KMS-11 (cell line): Measurements from ENCODE around the gene NDFIP1.

Source experiments
- H2AFZ ChIP-seq: fragments of 200-600 bp; sonication (generic); 2 replicates; pipeline ENCODE4 v1.6.1; 2016; ENCODE audit warnings: antibody characterized with exemption, mixed run types, low read depth
- H3K27ac ChIP-seq: fragments of 200-600 bp; sonication (generic); 2 replicates; pipeline ENCODE4 v1.6.1; 2016; ENCODE audit warnings: mild to moderate bottlenecking, mixed run types
- H3K27me3 ChIP-seq: fragments of 200-600 bp; sonication (generic); 2 replicates; pipeline ENCODE4 v1.6.1; 2017; ENCODE audit warnings: mild to moderate bottlenecking, low read depth, mixed run types, moderate library complexity; ENCODE audit not compliant: insufficient read depth
- H3K36me3 ChIP-seq: fragments of 200-600 bp; sonication (generic); 2 replicates; pipeline ENCODE4 v1.6.1; 2017; ENCODE audit warnings: mild to moderate bottlenecking, mixed run types; ENCODE audit not compliant: insufficient read depth
- H3K4me1 ChIP-seq: fragments of 200-600 bp; sonication (generic); 2 replicates; pipeline ENCODE4 v1.6.1; 2016; ENCODE audit warnings: mild to moderate bottlenecking, low read depth, mixed run types; ENCODE audit not compliant: poor library complexity, severe bottlenecking
- H3K4me2 ChIP-seq: fragments of 200-600 bp; sonication (generic); 2 replicates; pipeline ENCODE4 v1.7.0; 2016; ENCODE audit warnings: mild to moderate bottlenecking, mixed run types
- H3K4me3 ChIP-seq: fragments of 200-600 bp; sonication (generic); IDR thresholded peaks from 2 replicates; pipeline ENCODE4 v1.6.1; 2017; ENCODE audit warnings: low read depth, low read length, mixed read lengths; ENCODE audit not compliant: insufficient read depth
- H3K79me2 ChIP-seq: fragments of 200-600 bp; sonication (generic); 2 replicates; pipeline ENCODE4 v1.6.1; 2016; ENCODE audit warnings: low read depth, mixed run types; ENCODE audit not compliant: insufficient read depth
- H3K9ac ChIP-seq: fragments of 200-600 bp; sonication (generic); 2 replicates; pipeline ENCODE4 v1.6.1; 2016; ENCODE audit warnings: mild to moderate bottlenecking, mixed run types
- H4K20me1 ChIP-seq: fragments of 200-600 bp; sonication (generic); 2 replicates; pipeline ENCODE4 v1.6.1; 2016; ENCODE audit warnings: mild to moderate bottlenecking, mixed run types; ENCODE audit not compliant: insufficient read depth
- CTCF ChIP-seq: fragments of 200-600 bp; sonication (generic); conservative IDR thresholded peaks from 2 replicates; pipeline ENCODE4 v1.6.1; 2017; ENCODE audit warnings: low read depth, mild to moderate bottlenecking, antibody characterized with exemption, low read length, moderate library complexity, mixed read lengths

NDFIP1 gene

GRCh38 chr5:142133330-142134206 is 25.0 kb downstream of the NDFIP1 start:
- no peak overlapping the region for H2AFZ ChIP-seq
- no peak overlapping the region for H3K4me3 ChIP-seq
- H3K79me2 ChIP-seq, result peaks cover 28% of the 10 kb centered on the region; the same call in 1 of the 2 replicates
- no peaks in the 10 kb centered on the region for H3K36me3 ChIP-seq
- H3K9ac ChIP-seq, result no peak overlapping the region
- H3K27me3 ChIP-seq, result no peaks in the 10 kb centered on the region
- H4K20me1 ChIP-seq, result peaks cover 3% of the 10 kb centered on the region; the same call in 1 of the 2 replicates
- TF ChIP-seq CTCF, result no peak
- no peak overlapping the region for H3K27ac ChIP-seq
- peaks cover 8% of the 10 kb centered on the region for H3K4me1 ChIP-seq
- no peak overlapping the region for H3K4me2 ChIP-seq

- Histone ChIP-seq H4K20me1 (peaks cover 3% of the 10 kb centered on the region; the same call in 1 of the 2 replicates), H3K9ac (no peak overlapping the region), H2AFZ (no peak overlapping the region), H3K4me1 (peaks cover 8% of the 10 kb centered on the region), H3K4me3 (no peak overlapping the region), H3K36me3 (no peaks in the 10 kb centered on the region), H3K79me2 (peaks cover 19% of the 10 kb centered on the region; the same call in 1 of the 2 replicates), H3K4me2 (no peak overlapping the region), H3K27me3 (no peaks in the 10 kb centered on the region), H3K27ac (no peak overlapping the region)
- TF ChIP-seq CTCF, result no peak
Measured at GRCh38 chr5:142134331-142135010, 25.9 kb downstream of the NDFIP1 start.

GRCh38 chr5:142141463-142141862 is 32.9 kb downstream of the NDFIP1 start:
- Histone ChIP-seq H3K27ac (no peak overlapping the region), H3K79me2 (no peaks in the 10 kb centered on the region), H3K4me3 (no peak overlapping the region), H4K20me1 (no peaks in the 10 kb centered on the region), H2AFZ (no peak overlapping the region), H3K36me3 (no peaks in the 10 kb centered on the region), H3K4me1 (no peaks in the 10 kb centered on the region), H3K4me2 (no peak overlapping the region), H3K9ac (no peak overlapping the region), H3K27me3 (no peaks in the 10 kb centered on the region)
- TF ChIP-seq CTCF, result no peak

GRCh38 chr5:142143878-142144277 is 35.3 kb downstream of the NDFIP1 start:
- Histone ChIP-seq H3K4me3 (no peak overlapping the region), H4K20me1 (no peaks in the 10 kb centered on the region), H3K4me2 (no peak overlapping the region), H3K79me2 (no peaks in the 10 kb centered on the region), H2AFZ (no peak overlapping the region), H3K27ac (no peak overlapping the region), H3K36me3 (no peaks in the 10 kb centered on the region), H3K27me3 (no peaks in the 10 kb centered on the region), H3K9ac (no peak overlapping the region), H3K4me1 (no peaks in the 10 kb centered on the region)
- peak; percentile 32; the same call in 1 of the 2 replicates for TF ChIP-seq CTCF
